ENCODE data around the gene ZBTB40.

DNA sequence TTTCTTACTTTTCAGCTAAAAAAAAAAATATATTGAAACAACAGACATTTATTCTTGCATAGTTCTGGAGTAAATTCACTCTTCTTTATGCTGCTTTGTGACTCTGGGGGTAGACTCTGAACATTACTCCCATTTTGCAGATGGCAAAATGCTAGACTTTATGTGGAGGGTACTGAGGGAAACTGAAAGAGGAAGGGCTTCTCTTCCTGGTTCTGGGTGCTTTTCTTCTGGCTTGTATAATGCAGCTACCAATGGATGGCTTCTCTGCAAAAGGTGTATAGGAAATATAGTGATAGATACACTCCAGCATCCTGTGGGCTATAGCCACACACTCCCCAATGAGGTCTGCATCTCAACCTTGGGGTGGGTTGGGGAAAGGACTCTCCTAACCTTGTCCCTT, 19.7 kb upstream of the ZBTB40 start:
- TF ChIP-seq, protein P1, sequence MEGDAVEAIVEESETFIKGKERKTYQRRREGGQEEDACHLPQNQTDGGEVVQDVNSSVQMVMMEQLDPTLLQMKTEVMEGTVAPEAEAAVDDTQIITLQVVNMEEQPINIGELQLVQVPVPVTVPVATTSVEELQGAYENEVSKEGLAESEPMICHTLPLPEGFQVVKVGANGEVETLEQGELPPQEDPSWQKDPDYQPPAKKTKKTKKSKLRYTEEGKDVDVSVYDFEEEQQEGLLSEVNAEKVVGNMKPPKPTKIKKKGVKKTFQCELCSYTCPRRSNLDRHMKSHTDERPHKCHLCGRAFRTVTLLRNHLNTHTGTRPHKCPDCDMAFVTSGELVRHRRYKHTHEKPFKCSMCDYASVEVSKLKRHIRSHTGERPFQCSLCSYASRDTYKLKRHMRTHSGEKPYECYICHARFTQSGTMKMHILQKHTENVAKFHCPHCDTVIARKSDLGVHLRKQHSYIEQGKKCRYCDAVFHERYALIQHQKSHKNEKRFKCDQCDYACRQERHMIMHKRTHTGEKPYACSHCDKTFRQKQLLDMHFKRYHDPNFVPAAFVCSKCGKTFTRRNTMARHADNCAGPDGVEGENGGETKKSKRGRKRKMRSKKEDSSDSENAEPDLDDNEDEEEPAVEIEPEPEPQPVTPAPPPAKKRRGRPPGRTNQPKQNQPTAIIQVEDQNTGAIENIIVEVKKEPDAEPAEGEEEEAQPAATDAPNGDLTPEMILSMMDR (IDR thresholded peaks at IDR 0.05) = no peak
- TF ChIP-seq EP300 (IDR thresholded peaks at IDR 0.05) = no peak
- TF ChIP-seq POLR2A (IDR thresholded peaks at IDR 0.05) = no peak
- no peak for TF ChIP-seq POLR2AphosphoS5 (IDR thresholded peaks at IDR 0.05)
